Activated CD8-positive, alpha-beta memory T cell treated with anti-CD3 and anti-CD28 coated beads for 36 hours (primary cell): Measurements from ENCODE around the gene FRMD4A. TPM values are rescaled to one million over a fixed set of nuclear protein-coding genes. Genes with fewer than 3 reads are reported as not detected.

Experiments used
- CTCF ChIA-PET: fragments of 350-600 bp; sonication (Branson Sonifier 250); formaldehyde crosslinking; loops from one replicate; lab custom pipeline; 2021; ENCODE audit warnings: antibody characterized with exemption; lab: Charles Lee
- POLR2A ChIA-PET: fragments of 350-600 bp; sonication (Branson Sonifier 250); formaldehyde crosslinking; loops from one replicate; lab custom pipeline; 2021; ENCODE audit warnings: antibody characterized with exemption; lab: Charles Lee
- total RNA-seq, 2 experiments: library from RNA; stranded (reverse); gene quantifications; one replicate each; pipeline ENCODE4 v1.2.3, GENCODE V29; 2021

The FRMD4A gene
- total RNA-seq, 2 experiments from 2014 or later = 4.7 to 5.2 TPM

DNA sequence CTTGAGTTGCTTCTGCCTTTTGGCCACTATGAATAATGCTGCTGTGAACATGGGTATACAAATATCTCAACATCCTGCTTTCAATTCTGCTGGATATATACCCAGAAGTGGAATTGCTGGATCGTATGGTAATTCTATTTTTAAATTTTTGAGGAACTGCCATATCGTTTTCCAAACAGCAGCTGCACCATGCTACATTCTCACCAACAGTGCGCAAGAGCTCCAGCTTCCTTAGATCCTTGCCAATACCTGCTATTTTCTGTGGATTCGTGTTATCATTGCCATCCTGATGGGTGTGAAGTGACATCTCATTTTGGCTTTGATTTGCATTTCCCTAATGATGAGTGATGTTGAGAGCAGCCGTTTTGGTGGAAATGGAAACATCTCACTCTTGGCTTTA, 26.7 kb downstream of the FRMD4A start:
- CTCF ChIA-PET = no interaction called here
- POLR2A ChIA-PET = no interaction called here

DNA sequence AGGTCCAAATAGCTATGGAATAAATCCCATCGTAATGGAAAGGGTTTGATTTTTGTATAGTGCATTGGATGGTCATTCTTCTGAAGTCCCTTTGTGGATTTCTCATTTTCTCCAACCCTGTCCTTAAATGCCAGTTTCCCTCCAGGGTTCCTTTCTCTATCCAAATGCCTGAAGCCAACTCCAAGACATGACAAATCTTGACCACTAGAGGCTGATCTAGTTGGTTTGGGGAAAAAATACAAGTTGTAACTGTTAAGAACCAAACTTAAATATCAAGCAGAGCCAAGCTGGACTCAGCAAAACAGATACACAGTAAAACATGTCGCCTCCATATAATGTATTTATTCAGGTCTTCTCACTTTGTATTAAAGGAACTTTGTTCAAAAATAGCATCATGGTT, 28.7 kb downstream of the FRMD4A start:
- POLR2A ChIA-PET = no interaction called here
- CTCF ChIA-PET = interaction anchor here (0.6 kb wide), 1 partner anchor 236 kb away, joined by 4 read pairs; no protein-coding TSS in a partner anchor

- POLR2A ChIA-PET = no interaction called here
- CTCF ChIA-PET = no interaction called here
Measured at GRCh38 chr10:14299556-14299955, 31.2 kb downstream of the FRMD4A start.

- POLR2A ChIA-PET = no interaction called here
- CTCF ChIA-PET = no interaction called here
Measured at GRCh38 chr10:14296065-14296709, 34.5 kb downstream of the FRMD4A start.

DNA sequence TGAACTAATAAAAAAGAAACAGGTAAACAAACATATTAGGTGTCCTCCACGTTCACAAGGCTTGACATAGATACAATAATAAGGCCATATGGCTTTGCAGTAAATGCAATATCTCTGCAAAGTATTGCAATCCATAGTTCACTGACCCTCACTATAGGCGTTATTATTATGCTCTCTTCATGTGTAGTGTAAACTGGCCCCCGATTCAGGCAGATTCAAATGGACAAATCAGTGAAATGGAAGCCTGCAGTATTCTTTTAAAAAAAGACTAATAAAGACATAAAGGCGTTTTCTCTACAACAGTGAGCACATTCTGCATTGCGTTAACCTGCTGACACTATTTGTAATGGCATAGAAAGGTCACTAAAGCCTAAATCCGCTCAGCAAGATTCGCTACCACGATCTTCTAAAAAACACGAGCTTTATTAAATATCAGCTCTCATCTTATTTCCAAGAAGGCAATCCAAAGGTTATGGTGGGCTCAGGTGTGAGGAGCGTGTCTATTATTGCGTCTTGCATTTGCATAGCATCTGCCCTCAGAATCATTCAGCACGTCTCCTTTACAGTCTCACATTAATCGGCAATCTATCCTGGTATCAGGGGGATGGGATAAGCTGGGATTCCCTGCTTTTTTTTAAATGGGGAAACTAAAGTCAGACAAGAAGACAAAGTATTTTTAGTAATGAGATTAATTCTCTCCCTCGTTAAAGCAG, 36.2 kb downstream of the FRMD4A start:
- ChIA-PET CTCF (no interaction called here), POLR2A (no interaction called here)

DNA sequence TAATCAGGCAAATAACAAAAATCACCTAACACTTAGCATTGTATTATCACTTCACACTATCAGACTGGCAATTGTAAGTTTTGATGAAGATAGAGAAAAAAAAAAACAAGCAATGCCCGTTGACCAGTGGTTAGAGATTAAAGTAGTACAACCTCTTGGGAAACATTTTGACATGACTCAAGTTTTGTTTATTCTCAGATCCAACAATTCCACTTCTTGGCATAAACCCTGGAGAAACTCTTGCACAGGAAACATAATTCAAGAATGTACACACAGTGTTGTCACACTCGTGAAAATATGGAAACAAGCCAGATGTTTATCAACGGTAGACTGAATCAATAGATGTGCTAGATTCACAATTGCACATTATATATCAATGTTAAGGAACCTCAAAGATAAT, 37.2 kb downstream of the FRMD4A start:
- ChIA-PET POLR2A (no interaction called here), CTCF (no interaction called here)

DNA sequence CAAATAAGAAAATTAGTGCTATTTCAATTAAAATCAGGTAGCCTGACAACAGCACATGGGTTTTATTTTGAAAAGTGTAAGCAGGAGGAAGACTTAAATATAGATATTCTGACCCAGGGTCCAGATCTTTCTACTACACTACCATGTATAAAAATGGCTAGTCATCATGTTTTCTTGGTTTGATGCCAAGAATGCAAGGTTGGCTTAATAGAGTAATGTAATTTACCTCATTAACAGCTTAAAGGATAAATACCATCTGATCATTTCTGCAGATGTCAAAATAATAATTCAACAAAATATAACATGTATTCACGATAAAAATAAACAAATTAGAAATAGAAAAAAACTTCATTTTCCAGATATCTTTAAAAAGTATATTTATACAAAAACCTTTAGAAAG, 39.4 kb downstream of the FRMD4A start:
- POLR2A ChIA-PET = no interaction called here
- CTCF ChIA-PET = interaction anchor here (0.5 kb wide), 1 partner anchor 533 kb away, joined by 3 read pairs; no protein-coding TSS in a partner anchor

- CTCF ChIA-PET = no interaction called here
Measured at GRCh38 chr10:14285941-14286560, 44.7 kb downstream of the FRMD4A start.

GRCh38 chr10:14282276-14282675, 48.4 kb downstream of the FRMD4A start:
- CTCF ChIA-PET = no interaction called here

More at GRCh38 chr10:14285941-14286560, 44.7 kb downstream of the FRMD4A start:
- POLR2A ChIA-PET = no interaction called here

GRCh38 chr10:14278533-14278932, 52.2 kb downstream of the FRMD4A start:
- ChIA-PET CTCF (no interaction called here), POLR2A (no interaction called here)

More at GRCh38 chr10:14282276-14282675, 48.4 kb downstream of the FRMD4A start:
- POLR2A ChIA-PET = no interaction called here

DNA sequence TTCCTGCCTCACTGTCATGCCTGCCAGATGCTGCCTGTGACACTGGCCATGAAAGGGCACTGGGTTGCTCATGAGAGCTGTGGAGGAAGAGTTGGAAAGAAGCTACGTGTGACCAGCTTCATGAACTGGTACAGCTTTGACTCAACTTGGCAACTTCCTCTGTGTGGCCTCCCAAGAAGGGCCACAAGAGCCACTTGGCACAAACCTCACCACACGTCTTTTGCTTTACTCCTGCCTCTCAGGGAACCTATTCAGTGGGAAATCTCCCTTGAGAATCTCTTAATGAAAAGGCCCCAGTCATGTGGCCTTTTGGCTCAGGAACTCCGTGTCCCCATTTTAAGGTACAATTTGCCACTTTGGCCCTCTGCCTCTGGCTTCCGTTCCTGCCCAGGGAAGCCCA, 54.5 kb downstream of the FRMD4A start:
- ChIA-PET CTCF (no interaction called here), POLR2A (no interaction called here)

GRCh38 chr10:14271621-14272020, 59.1 kb downstream of the FRMD4A start:
- ChIA-PET POLR2A (no interaction called here), CTCF (no interaction called here)

GRCh38 chr10:14270370-14270769, 60.4 kb downstream of the FRMD4A start:
- POLR2A ChIA-PET = no interaction called here
- CTCF ChIA-PET = no interaction called here

GRCh38 chr10:14265709-14266108, 65.0 kb downstream of the FRMD4A start:
- CTCF ChIA-PET = no interaction called here
- POLR2A ChIA-PET = no interaction called here

GRCh38 chr10:14262836-14263425, 67.8 kb downstream of the FRMD4A start:
- CTCF ChIA-PET = no interaction called here
- POLR2A ChIA-PET = no interaction called here

GRCh38 chr10:14261336-14261735, 69.4 kb downstream of the FRMD4A start:
- ChIA-PET CTCF (interaction anchor here (0.7 kb wide), 1 partner anchor 290 kb away, joined by 3 read pairs; no protein-coding TSS in a partner anchor), POLR2A (no interaction called here)

GRCh38 chr10:14259696-14260566, 70.8 kb downstream of the FRMD4A start:
- CTCF ChIA-PET = no interaction called here
- POLR2A ChIA-PET = no interaction called here

DNA sequence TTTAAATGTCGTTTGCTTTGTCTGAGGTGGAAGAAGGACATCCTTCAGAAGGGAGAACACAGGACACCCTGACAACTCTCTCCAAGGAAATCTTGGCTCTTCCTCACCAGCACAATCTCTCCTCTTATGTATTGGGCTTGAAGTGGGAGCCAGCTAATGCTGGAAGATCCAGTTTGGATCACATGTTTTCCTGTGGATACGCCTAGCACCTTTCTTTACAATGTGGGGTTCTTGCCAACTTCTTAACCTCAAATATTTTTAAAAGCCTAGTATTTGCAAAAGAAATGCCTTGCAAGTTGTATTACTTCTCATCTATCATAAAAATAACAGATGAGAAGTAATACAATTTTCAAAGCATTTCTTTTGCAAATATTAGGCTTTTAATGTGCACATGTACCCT, 76.4 kb downstream of the FRMD4A start:
- ChIA-PET CTCF (no interaction called here), POLR2A (no interaction called here)

- POLR2A ChIA-PET = no interaction called here
- CTCF ChIA-PET = no interaction called here
Measured at GRCh38 chr10:14253711-14254110, 77.0 kb downstream of the FRMD4A start.
